ENCODE measurements around the gene UBE3C.
"Not testable (repeated sequence)": the region's sequence is repeated elsewhere in the genome, so short reads cannot be mapped to it uniquely, and the experiment has no call there.

Gene UBE3C

DNA sequence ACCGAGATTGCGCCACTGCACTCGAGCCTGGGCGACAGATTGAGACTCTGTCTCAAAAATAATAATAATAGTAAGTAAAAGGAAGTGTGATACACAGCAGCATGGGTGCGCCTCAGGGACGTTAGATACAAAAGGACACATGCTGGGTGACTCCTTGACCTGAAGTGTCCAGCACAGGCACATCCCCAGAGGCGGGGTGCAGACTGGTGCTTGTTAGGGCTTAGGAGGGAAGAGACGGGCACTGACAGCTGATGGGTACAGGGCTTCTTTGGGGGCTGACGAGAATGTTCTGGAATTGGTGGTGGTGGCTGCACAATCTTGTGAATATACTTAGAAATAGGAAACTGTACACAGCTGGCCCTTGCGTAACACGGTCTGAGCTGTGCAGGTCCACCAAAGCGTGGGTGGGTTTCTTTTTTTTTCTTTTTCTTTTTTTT is 136.3 kb downstream of the UBE3C start:
- no peak overlapping the region for H3K4me3 ChIP-seq (ENCODE audit: low read depth, low read length)
- TF ChIP-seq CTCF (IDR thresholded peaks at IDR 0.05; ENCODE audit: borderline replicate concordance, insufficient read depth, low read depth, low read length): no peak

DNA sequence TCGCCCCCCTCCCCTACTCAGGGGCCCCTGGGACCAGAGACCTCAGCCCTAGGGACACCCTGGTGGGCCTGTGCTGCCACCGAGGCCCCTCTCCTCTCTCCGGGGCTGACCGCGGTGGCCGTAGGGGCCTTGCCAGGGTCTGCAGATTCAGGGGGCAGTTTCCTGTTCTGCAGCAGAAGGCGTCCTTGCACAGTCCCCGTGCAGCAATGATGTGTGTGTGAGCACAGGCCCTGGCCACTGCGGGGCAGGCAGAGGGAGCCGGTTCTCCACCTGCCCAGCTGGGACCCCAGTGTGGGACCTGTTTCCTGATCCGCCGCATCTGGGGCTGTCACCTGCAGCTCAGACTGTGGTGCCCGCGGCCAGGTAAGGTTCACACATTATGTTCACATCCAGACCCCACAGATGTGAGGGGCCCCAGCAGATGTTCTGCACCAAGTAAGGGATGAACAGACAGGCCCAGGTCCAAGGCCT is 137.4 kb downstream of the UBE3C start:
- no peak for TF ChIP-seq CTCF (IDR thresholded peaks at IDR 0.05; ENCODE audit: borderline replicate concordance, insufficient read depth, low read depth, low read length)
- no peak overlapping the region for H3K4me3 ChIP-seq (ENCODE audit: low read depth, low read length)

DNA sequence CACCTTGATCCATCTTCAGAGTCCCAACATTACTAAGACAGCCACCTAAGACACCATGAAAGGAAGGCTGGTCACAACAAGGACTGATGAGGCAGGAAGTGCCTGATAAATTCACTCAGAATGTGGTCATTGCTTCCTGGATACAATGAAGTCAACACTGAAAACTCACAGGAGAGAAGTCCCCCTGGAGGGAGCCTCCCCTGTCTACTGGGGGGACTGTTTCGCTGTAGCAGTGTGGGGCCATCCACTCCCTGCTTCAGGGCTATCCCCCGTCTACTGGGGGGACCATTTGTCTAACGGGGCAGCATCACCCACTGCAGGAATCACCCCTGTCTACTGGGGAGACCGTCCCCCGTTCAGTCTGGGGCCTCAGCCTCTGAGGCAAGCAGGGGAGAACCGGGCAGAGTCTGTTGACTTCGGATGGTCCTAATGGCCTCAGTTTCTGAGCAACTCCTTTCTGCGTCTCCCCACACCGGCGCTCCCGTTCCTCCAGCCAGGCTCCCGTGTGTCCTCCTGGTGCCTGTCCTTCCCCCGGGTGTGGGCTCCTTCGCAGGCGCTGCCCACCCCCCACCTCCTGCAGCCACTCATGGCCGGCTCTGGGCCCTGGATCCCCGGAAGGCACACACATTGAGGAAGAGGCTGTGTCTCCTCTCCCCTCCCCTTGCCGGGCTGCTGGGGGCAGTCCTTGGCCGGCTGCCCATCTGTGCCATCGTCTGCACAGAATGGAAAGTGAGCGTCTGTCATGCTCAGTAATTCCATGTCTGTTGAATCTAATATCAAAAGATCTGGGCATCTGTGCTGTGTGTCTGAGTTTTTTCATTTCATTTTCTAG is 138.2 kb downstream of the UBE3C start:
- H3K4me3 ChIP-seq (ENCODE audit: low read depth, low read length): no peak overlapping the region
- TF ChIP-seq CTCF (IDR thresholded peaks at IDR 0.05; ENCODE audit: borderline replicate concordance, insufficient read depth, low read depth, low read length): no peak

- not testable (repeated sequence) for H3K4me3 ChIP-seq (ENCODE audit: low read depth, low read length)
Measured at GRCh38 chr7:157277568-157277967, 138.8 kb downstream of the UBE3C start.

GRCh38 chr7:157278167-157278790 is 139.6 kb downstream of the UBE3C start:
- no peak overlapping the region for H3K4me3 ChIP-seq (ENCODE audit: low read depth, low read length)
- no peak for TF ChIP-seq CTCF (IDR thresholded peaks at IDR 0.05; ENCODE audit: borderline replicate concordance, insufficient read depth, low read depth, low read length)

DNA sequence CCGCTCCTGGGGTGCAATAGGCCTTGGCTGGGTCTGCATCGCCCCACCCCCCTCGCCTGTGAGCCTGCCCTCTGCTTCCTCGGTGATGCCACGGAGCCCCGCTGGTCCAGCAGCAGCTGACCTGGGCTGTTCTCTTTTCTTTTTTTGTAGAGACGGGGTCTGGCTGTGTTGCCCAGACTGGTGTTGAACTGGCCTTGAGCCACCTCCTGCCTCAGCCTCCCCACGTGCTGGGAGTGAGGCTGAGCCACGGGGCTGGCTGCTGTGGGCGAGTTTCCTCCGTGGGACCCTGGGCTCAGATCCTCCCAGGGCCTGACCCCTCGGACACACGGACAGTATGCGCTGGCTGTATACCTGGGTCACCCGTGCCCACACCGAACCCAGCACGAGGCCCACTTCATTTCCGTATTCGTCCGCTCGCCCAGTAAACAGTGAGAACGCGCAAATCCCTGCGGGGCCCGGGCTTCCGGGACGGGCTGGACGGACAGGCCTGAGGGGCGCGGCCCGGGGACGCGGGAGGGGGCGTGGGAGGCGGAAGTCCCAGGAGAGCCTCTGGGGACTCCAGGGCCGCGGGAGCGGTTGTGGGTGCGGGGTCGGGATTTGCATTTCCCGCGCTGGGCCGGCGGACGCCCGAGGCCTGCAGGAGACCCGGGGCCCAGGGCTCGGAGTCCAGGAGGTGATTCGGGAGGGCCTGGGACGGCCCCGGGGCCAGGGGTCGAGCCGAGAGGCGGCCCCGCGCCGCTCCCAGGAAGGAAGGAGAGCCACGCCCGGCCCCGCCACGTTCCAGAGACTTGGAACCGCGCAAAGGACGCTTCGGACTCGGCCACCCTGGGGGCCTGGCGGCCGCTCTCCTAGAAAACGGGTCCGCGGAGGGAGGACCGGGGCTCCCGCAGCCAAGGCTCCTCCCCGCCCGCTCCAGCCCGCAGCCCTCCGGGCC is 140.3 kb downstream of the UBE3C start:
- H3K4me3 ChIP-seq (ENCODE audit: low read depth, low read length): no peak overlapping the region
- TF ChIP-seq CTCF (IDR thresholded peaks at IDR 0.05; ENCODE audit: borderline replicate concordance, insufficient read depth, low read depth, low read length): no peak

GRCh38 chr7:157279741-157280215 is 141.1 kb downstream of the UBE3C start:
- no peak overlapping the region for H3K4me3 ChIP-seq (ENCODE audit: low read depth, low read length)

More at GRCh38 chr7:157279741-157280215, 141.1 kb downstream of the UBE3C start:
- TF ChIP-seq CTCF (IDR thresholded peaks at IDR 0.05; ENCODE audit: borderline replicate concordance, insufficient read depth, low read depth, low read length): no peak

All from GM12875 (cell line).